ENCODE data around the gene VGLL2.

The VGLL2 gene

GRCh38 chr6:117269638-117270054, 4.3 kb downstream of the VGLL2 start:
- no peak for DNase-seq

GRCh38 chr6:117270055-117270842, 4.9 kb downstream of the VGLL2 start:
- DNase-seq = no peak

GRCh38 chr6:117270843-117271507, 5.6 kb downstream of the VGLL2 start:
- no peak for DNase-seq

GRCh38 chr6:117272032-117272866, 6.9 kb downstream of the VGLL2 start:
- no peak for DNase-seq

GRCh38 chr6:117272891-117273290, 7.5 kb downstream of the VGLL2 start:
- DNase-seq = no peak

GRCh38 chr6:117275205-117275604, 9.8 kb downstream of the VGLL2 start:
- DNase-seq = no peak

GRCh38 chr6:117275711-117276110, 10.4 kb downstream of the VGLL2 start:
- no peak for DNase-seq

GRCh38 chr6:117276778-117277316, 11.5 kb downstream of the VGLL2 start:
- no peak for DNase-seq

- no peak for DNase-seq
Observed at GRCh38 chr6:117280922-117281321, 15.6 kb downstream of the VGLL2 start.

GRCh38 chr6:117288083-117288715, 22.8 kb downstream of the VGLL2 start:
- no peak for DNase-seq

GRCh38 chr6:117290173-117290846, 25.0 kb downstream of the VGLL2 start:
- no peak for DNase-seq

- DNase-seq = no peak
Observed at GRCh38 chr6:117298941-117299340, 33.6 kb downstream of the VGLL2 start.

GRCh38 chr6:117303323-117303722, 38.0 kb downstream of the VGLL2 start:
- DNase-seq = no peak

GRCh38 chr6:117304446-117304845, 39.1 kb downstream of the VGLL2 start:
- DNase-seq = no peak

- DNase-seq = no peak
Observed at GRCh38 chr6:117306227-117306790, 41.0 kb downstream of the VGLL2 start.

GRCh38 chr6:117307655-117308054, 42.3 kb downstream of the VGLL2 start:
- DNase-seq = no peak

- no peak for DNase-seq
Observed at GRCh38 chr6:117309069-117309468, 43.7 kb downstream of the VGLL2 start.

- DNase-seq = no peak
Observed at GRCh38 chr6:117309611-117310010, 44.3 kb downstream of the VGLL2 start.

GRCh38 chr6:117311310-117311709, 46.0 kb downstream of the VGLL2 start:
- DNase-seq = no peak

GRCh38 chr6:117311726-117312125, 46.4 kb downstream of the VGLL2 start:
- DNase-seq = no peak

- no peak for DNase-seq
Observed at GRCh38 chr6:117317261-117317660, 51.9 kb downstream of the VGLL2 start.
